Activated CD4-positive, alpha-beta T cell treated with anti-CD3 and anti-CD28 coated beads, Interleukin-2, amount 50 U/mL, for 48 hours (primary cell): ENCODE measurements around the gene PRDX2.

Experiments used
- DNase-seq, 2 experiments: peaks; one replicate each; pipeline ENCODE4 v3.0.0-alpha.2; 2020

PRDX2 gene

GRCh38 chr19:12792051-12792852 is 9.3 kb downstream of the PRDX2 start:
- peak; percentile 71 to 76 for DNase-seq

GRCh38 chr19:12791345-12792050 is 10.1 kb downstream of the PRDX2 start, which contains the start of gene JUNB:
JUNB (plus strand) TSS chr19:12791486; CDS start chr19:12791772, 286 bp downstream.
- peak; percentile 96 to 97 for DNase-seq

GRCh38 chr19:12790628-12791344 is 10.8 kb downstream of the PRDX2 start:
- peak in 1 of 2 experiments; percentile 33 for DNase-seq

- peak; percentile 97 for DNase-seq
Measured at GRCh38 chr19:12789904-12790619, 11.5 kb downstream of the PRDX2 start.

- peak; percentile 56 to 61 for DNase-seq
Measured at GRCh38 chr19:12789098-12789903, 12.3 kb downstream of the PRDX2 start.

GRCh38 chr19:12788682-12789097 is 12.9 kb downstream of the PRDX2 start:
- DNase-seq, result peak; percentile 60 to 69

GRCh38 chr19:12788042-12788681 is 13.4 kb downstream of the PRDX2 start:
- DNase-seq, result no peak

GRCh38 chr19:12787458-12787857 is 14.1 kb downstream of the PRDX2 start:
- DNase-seq, result no peak

GRCh38 chr19:12786952-12787351 is 14.6 kb downstream of the PRDX2 start:
- no peak for DNase-seq

GRCh38 chr19:12786141-12786870 is 15.3 kb downstream of the PRDX2 start:
- peak in 1 of 2 experiments; percentile 29 for DNase-seq

GRCh38 chr19:12785431-12786031 is 16.1 kb downstream of the PRDX2 start:
- peak in 1 of 2 experiments; percentile 24 for DNase-seq

- peak; percentile 27 to 39 for DNase-seq
Measured at GRCh38 chr19:12784871-12785430, 16.6 kb downstream of the PRDX2 start.

- DNase-seq, result no peak
Measured at GRCh38 chr19:12784394-12784870, 17.2 kb downstream of the PRDX2 start.

GRCh38 chr19:12783849-12784393 is 17.7 kb downstream of the PRDX2 start:
- peak; percentile 43 to 48 for DNase-seq

GRCh38 chr19:12783291-12783848 is 18.2 kb downstream of the PRDX2 start:
- peak; percentile 76 to 83 for DNase-seq

GRCh38 chr19:12782424-12783290 is 18.9 kb downstream of the PRDX2 start:
- DNase-seq, result peak; percentile 92

- no peak for DNase-seq
Measured at GRCh38 chr19:12782174-12782423, 19.5 kb downstream of the PRDX2 start.
